HG03457 (cell line): Measurements from ENCODE around the gene RRN3.
A peak's percentile ranks its signal among the peaks of the same experiment; 100 is the strongest.
"Not testable (repeated sequence)": the region's sequence is repeated elsewhere in the genome, so short reads cannot be mapped to it uniquely, and the experiment has no call there.

Experiments
- ATAC-seq: cut with Tn5 transposase; IDR thresholded peaks from one replicate; pipeline ENCODE4 v1.9.1; 2021; ENCODE audit warnings: moderate number of reproducible peaks; ENCODE audit not compliant: unreplicated experiment

Gene RRN3

DNA sequence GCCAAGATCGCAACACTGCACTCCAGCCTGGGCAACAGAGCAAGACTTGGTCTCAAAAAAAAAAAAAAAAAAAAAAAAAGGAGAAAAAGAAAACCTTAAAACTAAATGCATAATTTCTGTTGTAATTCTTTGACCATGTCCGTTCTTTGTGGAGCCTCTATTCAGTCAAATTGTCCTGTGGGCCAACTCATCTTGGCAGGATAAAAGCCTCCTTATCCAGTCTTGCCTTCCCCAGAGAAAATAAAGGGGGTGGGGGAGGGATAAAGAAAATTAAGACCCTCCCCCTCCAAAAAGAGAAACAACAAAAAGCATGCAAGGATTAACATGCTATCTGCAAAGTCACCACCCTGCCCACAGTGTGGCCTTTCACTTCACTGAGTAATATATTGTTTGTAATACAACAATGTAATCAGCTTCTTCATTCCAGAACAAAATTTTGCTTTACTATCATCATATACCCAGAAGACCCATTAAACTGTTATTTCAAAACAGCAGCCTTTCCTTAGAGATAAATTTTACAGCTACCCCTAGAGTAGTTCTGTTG lies 5.4 kb upstream of the RRN3 start:
- not testable (repeated sequence) for ATAC-seq

DNA sequence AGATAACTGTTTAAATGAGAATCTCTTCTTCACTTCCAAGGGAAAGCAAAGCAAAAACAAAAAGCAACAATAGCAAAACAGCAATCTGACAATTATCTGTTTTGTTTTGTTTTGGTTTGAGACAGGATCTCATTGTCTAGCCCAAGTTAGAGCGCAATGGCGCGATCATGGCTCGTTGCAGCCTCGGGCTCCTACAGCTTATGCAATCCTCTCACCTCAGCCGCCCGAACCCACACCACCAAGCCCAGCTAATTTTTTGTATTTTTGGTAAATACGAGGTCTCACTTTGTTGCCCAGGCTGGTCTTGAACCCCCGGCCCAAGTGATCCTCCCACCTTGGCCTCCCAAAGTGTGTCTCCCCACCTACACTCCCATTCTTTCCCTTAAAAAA lies 2.5 kb upstream of the RRN3 start:
- not testable (repeated sequence) for ATAC-seq

DNA sequence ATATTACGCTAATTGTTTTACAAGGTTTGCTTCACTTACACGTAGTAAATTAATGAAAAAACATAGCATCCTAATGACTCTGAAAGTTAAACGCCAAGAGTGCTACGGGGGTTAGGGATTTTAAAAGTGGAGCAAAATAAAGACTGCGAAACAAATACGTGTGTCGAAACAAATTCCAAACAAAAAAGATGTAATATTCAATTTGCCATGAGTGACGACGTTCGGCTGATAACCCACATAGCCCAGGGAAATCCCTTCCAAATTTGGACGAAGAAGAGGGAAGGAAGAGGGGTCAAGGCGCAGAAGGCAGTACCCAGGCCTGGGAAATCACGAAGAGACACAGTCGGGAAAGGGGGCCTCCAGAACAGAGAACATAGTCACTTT lies 509 bp downstream of the RRN3 start:
- not testable (repeated sequence) for ATAC-seq

GRCh38 chr16:15090663-15091269 lies 3.3 kb downstream of the RRN3 start:
- not testable (repeated sequence) for ATAC-seq

- not testable (repeated sequence) for ATAC-seq
These were observed 11.3 kb downstream of the RRN3 start for GRCh38 chr16:15082788-15083187.

GRCh38 chr16:15080883-15081282 lies 13.2 kb downstream of the RRN3 start:
- ATAC-seq = not testable (repeated sequence)

- not testable (repeated sequence) for ATAC-seq
These were observed 17.9 kb downstream of the RRN3 start for GRCh38 chr16:15076161-15076560.

DNA sequence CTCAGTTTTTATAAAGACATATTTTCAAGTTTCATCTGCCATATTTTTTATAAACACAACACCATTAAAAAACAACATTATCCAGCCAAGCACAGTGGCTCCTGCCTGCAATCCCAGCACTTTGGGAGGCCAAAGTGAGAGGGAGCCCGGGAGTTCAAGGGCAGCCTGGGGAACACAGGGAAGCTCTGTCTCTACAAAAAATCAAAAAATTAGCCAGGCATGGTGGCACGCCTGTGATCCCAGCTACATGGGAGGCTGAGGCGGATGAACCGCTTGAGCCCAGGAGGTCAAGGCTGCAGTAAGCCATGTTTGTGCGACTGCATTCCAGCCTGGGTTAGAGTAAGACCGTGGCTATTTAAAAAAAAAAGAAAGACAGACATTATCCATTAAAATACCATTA lies 21.0 kb downstream of the RRN3 start:
- no peak for ATAC-seq

DNA sequence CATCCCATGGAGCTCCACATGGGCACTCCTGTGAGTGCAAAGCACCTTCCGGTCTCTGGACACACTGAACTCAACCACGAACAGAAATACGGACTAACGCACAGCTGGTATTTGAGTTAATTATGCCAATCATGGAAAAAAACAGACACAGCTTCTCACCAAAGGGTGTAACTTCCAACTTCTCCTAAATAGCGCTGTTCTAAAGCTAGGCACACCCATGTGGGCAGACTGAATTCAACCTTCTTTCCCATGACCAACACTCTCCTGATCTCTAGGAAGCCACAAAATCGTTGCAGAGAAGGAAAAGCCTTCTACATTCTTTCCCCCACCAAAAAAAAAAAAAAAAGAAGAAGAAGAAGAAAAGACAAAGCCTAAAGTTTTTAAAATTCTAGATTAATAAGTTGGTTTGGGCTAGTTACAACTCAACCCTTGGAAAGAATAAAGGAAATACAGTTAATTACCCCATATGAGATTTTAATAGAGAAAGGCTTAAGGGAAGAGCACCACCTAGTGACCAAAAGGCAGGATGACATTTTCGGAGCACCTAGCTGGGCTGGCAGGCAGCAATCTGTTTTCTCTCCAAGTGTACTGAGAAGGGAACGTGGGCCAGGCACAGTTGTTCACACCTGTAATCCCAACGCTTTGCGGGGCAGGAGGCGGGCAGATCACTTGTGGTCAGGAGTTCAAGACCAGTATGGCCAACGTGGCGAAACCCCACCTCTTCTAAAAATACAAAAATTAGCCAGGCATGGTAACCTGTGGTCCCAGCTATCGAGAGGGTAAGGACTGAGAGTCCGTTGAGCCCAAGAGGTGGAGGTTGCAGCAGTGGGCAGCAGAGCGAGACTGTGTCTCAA lies 21.9 kb downstream of the RRN3 start:
- not testable (repeated sequence) for ATAC-seq

GRCh38 chr16:15071013-15071412 lies 23.1 kb downstream of the RRN3 start:
- ATAC-seq = not testable (repeated sequence)

- not testable (repeated sequence) for ATAC-seq
These were observed 27.4 kb downstream of the RRN3 start for GRCh38 chr16:15066690-15067089.

DNA sequence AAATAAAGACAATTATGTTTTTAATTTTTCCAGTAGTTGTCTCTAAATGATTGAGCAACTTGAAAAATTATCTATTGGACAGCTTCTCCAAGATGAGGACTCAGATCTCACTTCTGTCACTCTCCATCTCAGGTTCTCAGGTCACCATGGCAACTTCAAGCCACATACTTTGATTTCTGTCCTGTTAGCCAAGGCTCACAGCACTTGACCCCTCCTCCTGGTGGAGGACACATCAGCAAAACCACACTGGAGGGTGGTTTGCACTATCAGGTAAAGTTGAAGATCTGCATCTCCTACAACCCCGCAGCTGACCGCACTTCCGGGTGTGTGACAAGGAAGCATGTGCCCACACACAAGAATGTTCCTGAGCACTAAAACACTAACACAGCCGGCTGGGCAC lies 28.1 kb downstream of the RRN3 start:
- ATAC-seq = not testable (repeated sequence)

- not testable (repeated sequence) for ATAC-seq
These were observed 31.8 kb downstream of the RRN3 start for GRCh38 chr16:15062085-15062810.

- ATAC-seq = no peak
These were observed 34.7 kb downstream of the RRN3 start for GRCh38 chr16:15059324-15059723.

DNA sequence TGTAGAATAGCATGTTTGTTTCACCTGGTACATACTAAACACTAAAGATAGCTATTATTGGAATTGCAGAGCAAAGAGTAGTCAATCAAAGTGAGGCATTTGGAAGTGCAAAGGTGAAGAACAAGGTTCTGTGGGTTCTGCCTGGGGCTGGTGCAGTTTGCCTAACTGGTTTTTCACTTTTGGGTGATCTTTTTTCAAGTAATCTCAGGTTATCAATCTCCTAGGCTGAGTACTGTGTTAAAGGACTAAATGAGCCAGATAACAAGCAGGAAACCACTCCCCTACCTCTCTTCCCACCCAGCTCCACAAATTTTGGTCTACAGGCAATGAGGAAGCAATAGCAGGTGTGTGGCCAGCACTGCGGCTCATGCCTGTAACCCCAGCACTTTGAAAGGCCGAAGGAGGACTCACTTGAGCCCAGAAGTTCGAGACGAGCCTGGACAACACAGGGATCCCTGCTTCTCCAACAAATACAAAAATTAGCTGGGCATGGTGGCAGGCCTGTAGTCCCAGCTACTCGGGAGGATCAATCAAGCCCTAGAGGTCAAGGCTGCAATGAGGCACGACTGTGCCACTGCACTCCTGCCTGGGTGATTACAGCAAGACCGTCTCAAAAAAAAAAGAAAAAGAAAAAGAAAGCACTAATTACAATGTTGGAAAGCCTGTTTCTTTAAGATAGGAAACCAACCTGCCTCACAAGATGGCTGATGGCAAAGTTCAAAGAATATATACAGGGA lies 36.2 kb downstream of the RRN3 start:
- no peak for ATAC-seq

DNA sequence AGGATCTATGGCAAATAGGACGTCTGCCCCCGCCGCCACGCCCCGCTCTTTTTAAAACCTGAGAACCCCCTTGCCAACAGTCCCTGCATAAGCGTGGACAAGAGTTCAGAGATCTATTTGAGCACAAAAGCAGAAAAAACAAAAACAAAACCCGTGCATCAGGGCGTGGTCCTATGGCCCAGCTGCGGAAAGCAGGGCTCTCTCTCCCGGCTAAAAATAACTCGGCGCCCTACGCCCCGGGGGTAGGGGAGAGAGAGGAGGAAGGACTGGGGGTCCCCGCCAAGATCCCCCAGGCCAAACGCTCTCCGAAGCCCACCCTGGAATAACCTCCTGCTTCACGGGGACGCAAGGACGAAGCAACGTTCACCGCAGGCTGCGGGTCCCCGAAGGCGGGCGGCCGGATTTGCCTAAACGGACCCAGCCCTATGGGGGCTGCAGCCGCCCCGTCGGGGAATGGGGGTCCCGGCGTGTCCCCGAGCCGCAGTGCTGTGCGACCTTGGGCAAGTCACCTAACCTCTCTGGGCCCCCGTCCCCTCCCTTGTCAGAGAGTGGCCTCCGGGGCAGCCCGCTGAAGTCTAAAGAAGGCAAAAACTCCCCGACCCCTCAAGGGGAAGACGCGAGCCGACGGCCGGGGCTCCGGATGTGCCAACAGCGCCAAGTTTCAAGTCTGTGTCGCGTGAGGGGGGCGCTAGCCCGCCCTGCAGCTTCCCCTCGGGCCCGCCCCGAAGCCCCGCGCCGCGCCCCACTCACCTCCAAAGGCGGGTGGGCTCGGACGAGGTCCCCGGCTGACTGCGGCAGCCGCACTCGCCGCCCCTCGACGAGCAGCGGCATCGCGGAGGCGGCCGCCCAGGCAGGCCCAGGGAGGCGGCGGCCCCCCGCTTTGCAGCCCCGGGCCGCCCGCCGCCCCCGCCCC lies 38.7 kb downstream of the RRN3 start:
- peak; percentile 51 for ATAC-seq

GRCh38 chr16:15054357-15055140 lies 39.5 kb downstream of the RRN3 start:
- ATAC-seq = no peak

- no peak for ATAC-seq
These were observed 40.2 kb downstream of the RRN3 start for GRCh38 chr16:15053904-15054303.
